HFF-Myc (cell line): Measurements from ENCODE around the gene HYCC1.
"Not testable (repeated sequence)": the region's sequence is repeated elsewhere in the genome, so short reads cannot be mapped to it uniquely, and the experiment has no call there.

Source experiments
- DNase-seq: peaks from one replicate; pipeline ENCODE4 v3.0.0-alpha.2; 2011; ENCODE audit warnings: low read depth; ENCODE audit errors: extremely low read depth
- H3K4me3 ChIP-seq: replicated peaks from 2 replicates; pipeline ENCODE4 v1.5.1; 2011; ENCODE audit warnings: low read depth, mild to moderate bottlenecking, control low read depth, low read length
- CTCF ChIP-seq: IDR thresholded peaks from 2 replicates; pipeline ENCODE4 v1.5.1; 2012; ENCODE audit warnings: mild to moderate bottlenecking, low read depth, low read length, control low read depth; ENCODE audit errors: missing control alignments

HYCC1 gene

DNA sequence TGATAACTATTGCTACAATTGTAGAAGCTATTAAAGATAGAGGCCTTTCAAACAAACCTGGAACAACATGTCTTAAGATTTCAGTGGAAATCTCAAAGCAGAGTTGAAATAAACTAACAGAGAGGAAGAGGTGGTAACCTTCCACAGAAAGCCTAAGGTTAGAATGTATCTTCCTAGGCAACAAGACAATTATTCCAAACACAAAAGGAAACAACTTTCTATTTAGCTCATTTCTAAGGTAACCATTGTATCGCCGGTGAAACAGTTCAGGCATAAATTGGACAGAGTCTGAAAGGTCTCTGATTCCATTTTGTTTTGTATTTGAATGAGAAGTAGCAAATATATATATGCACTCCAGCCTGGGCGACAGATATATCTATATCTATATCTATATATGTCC lies 30.7 kb upstream of the HYCC1 start:
- TF ChIP-seq CTCF: no peak
- no peak for DNase-seq
- no peak overlapping the region for H3K4me3 ChIP-seq

DNA sequence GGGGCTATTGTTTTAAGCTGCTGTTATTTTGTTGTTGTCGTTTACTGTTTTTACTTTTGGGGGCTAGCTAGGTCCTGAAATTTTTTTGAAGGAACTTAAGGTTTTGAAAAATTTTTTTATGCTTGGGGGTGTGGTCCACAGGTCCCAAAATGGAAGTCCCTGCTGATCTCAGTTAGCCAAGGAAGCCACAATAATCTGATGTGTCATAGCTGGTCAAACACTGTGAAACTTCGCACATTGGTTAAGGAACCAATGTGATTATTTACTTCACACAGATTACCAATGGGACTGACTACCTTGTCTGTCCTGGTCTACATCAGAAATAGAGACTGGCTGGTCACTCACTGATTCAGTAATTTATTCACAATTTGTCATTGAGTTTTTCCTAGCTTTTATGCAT lies 29.5 kb upstream of the HYCC1 start:
- no peak for DNase-seq
- TF ChIP-seq CTCF: no peak
- no peak overlapping the region for H3K4me3 ChIP-seq

DNA sequence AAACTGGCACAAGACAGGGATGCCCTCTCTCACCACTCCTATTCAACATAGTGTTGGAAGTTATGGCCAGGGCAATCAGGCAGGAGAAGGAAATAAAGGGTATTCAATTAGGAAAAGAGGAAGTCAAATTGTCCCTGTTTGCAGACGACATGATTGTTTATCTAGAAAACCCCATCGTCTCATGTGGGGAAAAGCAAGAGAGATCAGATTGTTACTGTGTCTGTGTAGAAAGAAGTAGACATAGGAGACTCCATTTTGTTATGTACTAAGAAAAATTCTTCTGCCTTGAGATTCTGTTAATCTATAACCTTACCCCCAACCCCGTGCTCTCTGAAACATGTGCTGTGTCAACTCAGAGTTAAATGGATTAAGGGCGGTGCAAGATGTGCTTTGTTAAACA lies 25.7 kb upstream of the HYCC1 start:
- not testable (repeated sequence) for DNase-seq

DNA sequence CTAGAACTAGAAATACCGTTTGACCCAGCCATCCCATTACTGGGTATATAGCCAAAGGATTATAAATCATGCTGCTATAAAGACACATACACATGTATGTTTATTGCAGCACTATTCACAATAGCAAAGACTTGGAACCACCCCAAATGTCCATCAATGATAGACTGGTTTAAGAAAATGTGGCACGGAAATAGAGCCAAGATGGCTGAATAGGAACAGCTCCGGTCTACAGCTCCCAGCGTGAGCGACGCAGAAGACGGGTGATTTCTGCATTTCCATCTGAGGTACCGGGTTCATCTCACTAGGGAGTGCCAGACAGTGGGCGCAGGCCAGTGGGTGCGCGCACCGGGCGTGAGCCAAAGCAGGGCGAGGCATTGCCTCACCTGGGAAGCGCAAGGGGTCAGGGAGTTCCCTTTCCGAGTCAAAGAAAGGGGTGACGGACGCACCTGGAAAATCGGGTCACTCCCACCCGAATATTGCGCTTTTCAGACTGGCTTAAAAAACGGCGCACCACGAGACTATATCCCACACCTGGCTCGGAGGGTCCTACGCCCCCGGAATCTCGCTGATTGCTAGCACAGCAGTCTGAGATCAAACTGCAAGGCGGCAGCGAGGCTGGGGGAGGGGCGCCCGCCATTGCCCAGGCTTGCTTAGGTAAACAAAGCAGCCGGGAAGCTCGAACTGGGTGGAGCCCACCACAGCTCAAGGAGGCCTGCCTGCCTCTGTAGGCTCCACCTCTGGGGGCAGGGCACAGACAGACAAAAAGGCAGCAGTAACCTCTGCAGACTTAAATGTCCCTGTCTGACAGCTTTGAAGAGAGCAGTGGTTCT lies 21.8 kb upstream of the HYCC1 start:
- not testable (repeated sequence) for H3K4me3 ChIP-seq, DNase-seq

More for the DNA sequence above, 25.7 kb upstream of the HYCC1 start:
- H3K4me3 ChIP-seq: not testable (repeated sequence)

GRCh38 chr7:23027261-23027660 lies 13.3 kb upstream of the HYCC1 start:
- no peak for TF ChIP-seq CTCF
- H3K4me3 ChIP-seq: no peak overlapping the region
- DNase-seq: no peak

GRCh38 chr7:23026164-23026563 lies 12.2 kb upstream of the HYCC1 start:
- no peak for DNase-seq
- no peak overlapping the region for H3K4me3 ChIP-seq
- no peak for TF ChIP-seq CTCF

- no peak for DNase-seq
- H3K4me3 ChIP-seq: no peak overlapping the region
- no peak for TF ChIP-seq CTCF
Observed at GRCh38 chr7:23024454-23024853, 10.5 kb upstream of the HYCC1 start.

GRCh38 chr7:23022851-23023250 lies 8.9 kb upstream of the HYCC1 start:
- DNase-seq: no peak
- H3K4me3 ChIP-seq: no peak overlapping the region
- no peak for TF ChIP-seq CTCF
